HG03558 (cell line): ENCODE results near the gene STAG1.
"Not testable (repeated sequence)": the region's sequence is repeated elsewhere in the genome, so short reads cannot be mapped to it uniquely, and the experiment has no call there.

ENCODE experiments used
- ATAC-seq: cut with Tn5 transposase; IDR thresholded peaks from one replicate; pipeline ENCODE4 v1.9.1; 2021; ENCODE audit warnings: moderate number of reproducible peaks; ENCODE audit not compliant: unreplicated experiment; ENCODE audit errors: extremely low read depth

Gene STAG1

DNA sequence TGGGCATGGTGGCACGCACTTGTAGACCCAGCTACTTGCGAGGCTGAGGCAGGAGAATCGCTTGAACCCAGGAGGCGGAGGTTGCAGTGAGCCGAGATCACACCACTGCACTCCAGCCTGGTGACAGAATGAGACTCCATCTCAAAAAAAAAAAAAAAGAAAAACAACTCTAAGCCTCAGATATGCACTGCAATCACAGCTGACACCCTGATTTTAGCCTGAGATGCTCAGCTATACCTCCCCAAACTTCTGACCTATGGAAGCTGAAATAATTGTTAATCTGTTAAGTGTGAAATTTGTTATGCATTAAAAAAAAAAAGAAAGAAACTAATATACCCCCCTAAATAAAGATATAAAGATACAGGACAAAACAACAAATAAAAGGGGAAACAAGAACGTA lies 2.6 kb downstream of the STAG1 start:
- not testable (repeated sequence) for ATAC-seq

DNA sequence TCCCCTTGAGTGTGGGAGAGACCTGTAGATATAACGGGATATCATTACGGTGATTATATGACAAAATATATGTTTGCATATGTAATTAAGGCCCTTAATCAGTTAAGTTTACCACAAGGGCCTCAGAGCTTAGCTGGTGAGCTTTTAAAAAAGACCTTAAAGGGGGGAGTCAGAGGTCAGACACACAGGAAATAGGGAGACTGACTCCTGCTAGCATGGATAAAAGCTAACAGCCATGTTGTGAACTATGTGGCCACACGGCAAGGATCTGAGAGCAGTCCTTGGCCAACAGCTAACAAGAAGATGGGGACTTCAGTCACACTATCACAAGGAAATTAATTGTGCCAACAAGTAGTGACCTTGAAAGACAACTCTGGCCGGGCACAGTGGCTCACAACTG lies 3.1 kb downstream of the STAG1 start:
- no peak for ATAC-seq

DNA sequence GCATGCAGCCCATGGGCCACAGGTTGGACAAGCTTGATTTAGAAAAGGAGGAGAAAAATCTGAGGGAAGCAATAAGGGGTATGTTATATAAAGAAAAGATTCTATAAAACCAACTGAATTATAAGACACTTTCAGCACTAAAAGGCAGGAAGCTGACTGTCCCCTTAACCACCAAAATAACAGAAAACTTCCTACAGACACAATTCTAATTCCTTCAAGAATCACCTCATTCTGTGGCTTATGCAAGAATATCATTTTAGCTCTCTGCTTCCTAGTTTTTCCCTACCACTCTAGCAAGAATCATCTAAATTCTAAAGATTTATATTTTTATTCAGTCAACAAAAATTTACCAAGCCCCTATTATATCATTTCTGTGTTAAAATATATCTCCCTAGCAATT lies 6.3 kb downstream of the STAG1 start:
- no peak for ATAC-seq

DNA sequence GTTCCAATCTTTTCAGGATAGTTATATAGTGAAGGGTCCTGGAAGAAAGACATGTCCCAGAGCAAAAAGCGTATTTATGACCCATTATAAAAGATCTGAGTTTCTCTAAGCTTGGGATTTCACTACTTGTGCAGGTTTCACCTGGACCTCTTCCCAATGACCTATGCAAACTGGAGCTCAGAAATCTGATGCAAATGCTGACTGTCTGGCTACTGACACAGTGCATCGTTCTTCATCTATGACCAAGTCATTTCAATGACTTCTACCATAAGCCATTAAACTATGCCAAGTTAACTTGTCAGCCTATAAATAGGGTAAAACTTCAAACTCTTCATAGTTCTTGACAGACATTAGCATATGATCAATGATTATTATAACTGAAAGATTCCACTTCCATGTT lies 11.1 kb downstream of the STAG1 start:
- ATAC-seq = no peak

DNA sequence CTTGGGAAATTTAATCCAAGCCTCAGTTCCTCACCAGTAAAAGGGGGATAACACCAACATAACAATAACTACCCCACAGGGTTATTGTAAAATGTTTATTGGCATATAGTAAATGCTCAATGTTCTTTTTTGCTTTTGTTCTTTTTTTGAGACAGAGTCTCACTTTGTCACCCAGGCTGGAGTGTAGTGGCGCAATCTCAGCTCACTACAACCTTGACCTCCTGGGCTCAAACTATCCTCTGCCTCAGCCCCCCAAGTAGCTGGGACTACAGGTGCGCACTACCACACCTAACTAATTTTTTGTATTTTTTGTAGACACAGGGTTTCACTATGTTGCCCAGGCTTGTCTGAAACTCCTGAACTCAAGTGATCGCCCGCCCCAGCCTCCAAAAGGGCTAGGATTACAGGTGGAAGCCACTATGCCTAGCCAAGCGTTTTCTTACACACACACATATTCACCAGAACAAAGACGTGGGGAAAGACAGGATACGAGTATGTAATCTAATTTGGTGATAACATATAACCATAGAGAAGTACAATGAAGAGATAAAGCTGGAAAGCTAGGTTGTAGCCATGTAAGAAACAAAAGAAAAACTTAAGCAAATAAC lies 11.7 kb downstream of the STAG1 start:
- no peak for ATAC-seq

DNA sequence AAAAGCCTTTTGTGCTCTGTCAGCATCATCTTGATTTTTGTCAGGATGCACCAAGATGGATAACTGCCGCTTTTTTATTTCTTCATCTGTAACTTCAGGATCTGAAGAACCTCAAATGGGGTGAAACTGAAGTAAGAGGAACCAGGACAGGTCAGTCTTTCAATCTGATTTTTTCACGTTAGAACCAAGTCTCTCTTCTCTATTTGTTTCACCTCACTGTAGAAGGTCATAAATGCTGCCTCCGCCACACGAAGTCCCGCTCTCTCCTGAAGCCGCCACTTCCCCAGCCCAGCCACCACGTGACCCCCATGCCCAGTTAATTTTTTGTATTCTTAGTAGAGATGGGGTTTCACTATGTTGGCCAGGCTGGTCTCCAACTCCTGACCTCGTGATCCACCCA lies 15.2 kb downstream of the STAG1 start:
- not testable (repeated sequence) for ATAC-seq

DNA sequence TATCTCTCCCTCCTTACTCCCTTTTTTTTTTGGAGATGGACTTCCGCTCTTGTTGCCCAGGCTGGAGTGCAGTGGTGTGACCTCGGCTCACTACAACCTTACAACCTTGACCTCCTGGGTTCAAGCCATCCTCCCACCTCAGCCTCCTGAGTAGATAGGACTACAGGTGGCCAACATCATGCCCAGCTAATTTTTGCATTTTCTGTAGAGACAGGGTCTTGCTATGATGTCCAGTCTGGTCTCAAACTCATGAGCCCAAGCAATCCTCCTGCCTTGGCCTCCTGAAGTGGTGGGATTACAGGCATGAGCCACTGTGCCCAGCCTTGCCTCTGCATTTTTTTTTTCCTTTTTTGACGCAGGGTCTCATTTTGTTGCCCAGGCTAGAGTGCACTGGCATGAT lies 17.1 kb downstream of the STAG1 start:
- ATAC-seq = no peak

DNA sequence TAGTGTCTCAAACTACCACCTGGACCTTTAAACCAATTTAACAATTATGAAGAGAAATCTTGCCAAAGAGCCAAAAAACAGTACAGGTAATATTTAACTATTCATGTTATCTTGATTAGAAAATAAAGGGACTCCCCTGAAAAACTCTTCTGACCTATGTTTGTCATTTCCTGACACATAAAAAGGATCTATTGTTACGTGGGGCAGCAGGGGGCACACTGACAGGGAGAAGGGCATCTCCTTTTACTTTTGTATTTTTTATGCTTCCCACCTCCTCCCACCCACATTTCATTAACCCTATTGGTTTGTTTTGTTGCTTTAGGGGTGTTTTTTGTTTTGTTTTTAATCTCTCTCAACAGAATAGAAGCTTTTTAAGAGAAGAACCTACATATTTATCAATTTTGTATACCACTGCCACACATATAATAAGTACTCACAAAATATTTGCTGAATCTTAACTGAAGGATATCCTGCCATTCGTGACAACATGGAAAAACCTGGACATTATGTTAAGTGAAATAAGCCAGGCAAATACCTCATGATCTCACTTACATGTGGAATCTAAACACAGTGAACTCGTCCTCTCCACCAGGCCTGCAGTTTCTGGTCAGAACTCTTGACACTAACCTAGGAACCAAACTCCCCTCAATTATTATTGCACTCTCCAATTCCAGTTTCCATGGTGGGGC lies 17.7 kb downstream of the STAG1 start:
- no peak for ATAC-seq

DNA sequence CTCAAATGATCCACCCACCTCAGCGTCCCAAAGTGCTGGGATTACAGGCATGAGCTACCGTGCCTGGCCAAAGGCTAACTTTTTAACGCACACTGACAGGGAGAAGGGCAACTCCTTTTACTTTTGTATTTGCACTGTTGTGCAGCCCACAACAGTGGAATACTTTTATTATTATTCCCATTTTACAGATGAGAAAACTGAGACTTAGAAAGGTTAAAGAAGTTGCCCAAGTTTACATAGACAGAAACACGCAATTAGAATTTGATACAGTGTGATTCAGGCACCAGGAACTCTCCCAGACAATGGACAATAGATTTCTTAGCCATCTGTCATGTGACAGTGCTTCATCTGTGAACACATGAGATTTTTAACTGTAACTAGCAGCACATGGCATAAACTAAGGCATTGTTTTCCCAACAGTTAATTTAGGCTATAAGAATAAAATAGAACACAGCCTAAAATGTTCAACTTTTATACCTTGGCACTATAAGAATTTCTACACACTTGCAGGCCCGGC lies 18.8 kb downstream of the STAG1 start:
- no peak for ATAC-seq

DNA sequence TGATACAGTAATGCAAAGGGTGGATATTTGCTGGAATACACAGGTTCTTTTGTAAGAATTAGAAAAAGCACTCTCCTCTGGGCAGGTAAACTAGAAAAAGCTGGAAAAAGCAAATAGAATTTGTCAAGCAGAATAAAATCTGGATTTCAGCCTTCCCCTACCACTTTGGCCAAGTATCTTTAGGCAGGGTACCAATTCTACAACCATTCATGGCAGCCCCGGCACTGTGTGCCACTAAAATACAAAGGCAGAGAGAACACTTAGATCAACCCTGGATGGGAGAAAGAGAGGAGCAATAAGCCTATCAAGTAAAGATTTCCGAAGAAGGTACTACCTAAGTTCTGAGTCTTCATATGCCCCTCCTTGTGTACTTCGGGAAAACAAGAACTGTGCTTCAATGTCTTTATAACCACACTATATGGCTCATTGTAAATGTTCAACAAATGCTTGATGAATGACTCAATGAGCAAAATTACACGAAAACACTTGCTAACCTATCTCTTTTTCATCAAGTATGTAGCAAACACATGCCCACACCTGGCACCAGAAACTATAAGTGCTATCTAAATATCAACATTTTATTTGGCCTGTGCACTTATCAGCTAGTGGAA lies 20.8 kb downstream of the STAG1 start:
- ATAC-seq = no peak

DNA sequence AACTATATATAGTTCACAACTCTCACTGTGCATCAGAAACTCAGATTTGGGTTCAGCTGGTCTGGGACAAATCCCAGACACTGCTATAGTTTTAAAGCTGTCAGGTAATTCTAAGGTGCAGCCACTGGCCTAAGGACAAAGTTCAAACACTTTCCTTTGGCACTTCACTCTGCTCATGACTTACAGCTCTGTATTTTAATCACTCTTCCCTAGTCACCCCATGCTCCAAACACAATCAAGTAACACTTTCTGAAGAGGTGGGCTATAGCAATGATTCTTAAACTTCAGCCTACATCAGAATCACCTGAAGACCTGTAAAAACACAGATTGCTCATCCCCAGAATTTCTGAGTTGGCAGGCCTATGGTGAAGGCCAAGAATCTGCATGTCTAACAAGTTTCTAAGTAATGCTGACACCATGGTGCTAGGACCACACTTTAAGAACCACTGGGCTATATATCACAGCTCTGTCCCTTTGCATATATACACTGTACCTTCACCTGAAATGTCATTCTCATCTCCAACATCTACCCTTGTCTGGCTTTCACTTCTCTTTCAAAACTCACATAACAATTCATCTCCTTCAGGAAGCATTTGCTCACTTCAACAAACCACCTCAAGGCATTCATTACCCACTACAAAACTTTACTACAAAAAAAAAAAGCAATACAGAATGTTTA lies 21.4 kb downstream of the STAG1 start:
- ATAC-seq = no peak

DNA sequence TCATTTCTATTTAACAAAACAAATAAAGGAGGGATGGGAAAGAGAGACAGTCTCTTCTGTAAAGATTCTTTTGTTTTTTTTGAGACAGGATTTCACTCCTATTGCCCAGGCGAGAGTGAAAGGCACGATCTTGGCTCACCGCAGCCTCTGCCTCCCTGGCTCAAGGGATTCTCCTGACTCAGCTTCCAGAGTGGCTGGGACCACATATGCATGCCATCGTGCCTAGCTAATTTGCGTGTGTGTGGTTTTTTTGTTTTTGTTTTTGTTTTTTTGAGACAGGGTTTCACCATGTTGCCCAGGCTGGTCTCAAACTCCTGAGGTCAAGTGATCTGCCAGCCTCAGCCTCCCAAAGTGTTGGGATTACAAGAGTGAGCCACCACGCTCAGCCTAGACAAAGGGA lies 23.3 kb downstream of the STAG1 start:
- no peak for ATAC-seq

DNA sequence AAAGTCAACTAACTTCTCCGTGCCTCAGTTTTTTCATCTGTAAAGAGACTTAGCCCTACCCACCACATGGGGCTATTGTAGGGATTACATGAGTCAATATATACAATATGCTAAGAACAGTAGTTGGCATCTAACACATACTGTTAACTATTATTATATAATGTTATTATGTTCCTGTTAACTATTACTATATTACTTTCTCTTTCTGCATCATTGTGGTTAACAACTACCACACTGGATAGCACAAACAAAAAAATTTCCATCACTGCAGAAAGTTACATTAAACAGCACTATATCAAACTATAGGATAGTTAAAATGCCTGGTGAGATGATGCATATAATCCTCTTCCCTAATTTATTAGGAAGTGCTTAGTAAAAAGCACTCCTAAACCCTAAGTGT lies 23.7 kb downstream of the STAG1 start:
- ATAC-seq = no peak

DNA sequence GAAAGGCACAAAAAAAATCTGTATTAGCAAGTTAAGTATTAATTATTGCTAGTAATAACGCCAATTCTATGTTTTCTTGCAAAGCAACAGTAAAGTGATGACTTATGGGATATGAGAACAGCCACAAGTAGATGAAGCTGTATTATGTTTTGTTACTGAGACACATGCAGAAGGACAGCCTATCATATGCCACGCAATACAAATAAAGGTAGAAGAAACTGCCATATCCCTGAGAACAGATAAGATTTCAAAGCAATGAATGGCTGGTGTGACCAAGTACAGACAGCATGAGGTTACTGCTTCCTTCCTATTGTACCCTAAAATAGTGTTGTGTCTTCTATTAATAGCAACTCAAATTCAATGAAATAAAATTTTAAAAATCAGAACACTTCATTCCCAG lies 26.7 kb downstream of the STAG1 start:
- no peak for ATAC-seq

DNA sequence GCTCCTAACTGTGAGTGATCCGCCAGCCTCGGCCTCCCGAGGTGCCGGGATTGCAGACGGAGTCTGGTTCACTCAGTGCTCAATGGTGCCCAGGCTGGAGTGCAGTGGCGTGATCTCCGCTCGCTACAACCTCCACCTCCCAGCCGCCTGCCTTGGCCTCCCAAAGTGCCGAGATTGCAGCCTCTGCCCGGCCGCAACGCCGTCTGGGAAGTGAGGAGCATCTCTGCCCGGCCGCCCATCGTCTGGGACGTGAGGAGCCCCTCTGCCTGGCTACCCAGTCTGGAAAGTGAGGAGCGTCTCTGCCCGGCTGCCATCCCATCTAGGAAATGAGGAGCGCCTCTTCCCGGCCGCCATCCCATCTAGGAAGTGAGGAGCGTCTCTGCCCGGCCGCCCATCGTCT lies 29.3 kb downstream of the STAG1 start:
- ATAC-seq = not testable (repeated sequence)

DNA sequence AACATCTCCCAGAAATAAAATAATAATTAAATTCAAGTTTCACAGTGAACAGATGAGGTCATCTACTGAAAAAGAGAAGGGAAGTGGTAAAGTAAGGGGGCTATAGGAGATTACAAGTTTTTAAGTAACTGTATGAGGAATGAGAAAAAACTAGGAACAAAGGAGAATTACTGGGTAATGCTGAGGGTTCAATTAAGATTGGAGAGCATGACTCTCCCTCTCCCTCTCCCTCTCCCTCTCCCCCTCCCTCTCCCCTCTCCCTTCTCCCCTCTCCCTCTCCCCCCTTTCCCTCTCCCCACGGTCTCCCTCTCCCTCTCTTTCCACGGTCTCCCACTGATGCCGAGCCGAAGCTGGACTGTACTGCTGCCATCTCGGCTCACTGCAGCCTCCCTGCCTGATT lies 29.8 kb downstream of the STAG1 start:
- not testable (repeated sequence) for ATAC-seq

DNA sequence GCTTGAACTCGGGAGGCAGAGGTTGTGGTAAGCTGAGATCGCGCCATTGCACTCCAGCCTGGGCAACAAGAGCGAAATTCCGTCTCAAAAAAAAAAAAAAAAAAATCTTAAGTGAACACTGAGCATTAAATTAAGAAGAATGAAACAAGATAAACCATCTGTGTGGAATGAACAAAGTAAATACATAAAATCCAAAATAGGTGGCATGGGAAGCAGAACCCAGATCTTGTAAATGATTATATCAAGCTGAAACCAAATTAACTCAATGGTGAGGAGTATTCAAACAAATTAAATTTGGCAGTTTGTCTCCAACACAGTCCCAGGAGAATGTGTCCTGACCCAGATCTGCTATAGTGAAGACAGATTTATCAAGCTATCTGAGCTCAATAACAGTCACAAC lies 32.1 kb downstream of the STAG1 start:
- ATAC-seq = no peak

DNA sequence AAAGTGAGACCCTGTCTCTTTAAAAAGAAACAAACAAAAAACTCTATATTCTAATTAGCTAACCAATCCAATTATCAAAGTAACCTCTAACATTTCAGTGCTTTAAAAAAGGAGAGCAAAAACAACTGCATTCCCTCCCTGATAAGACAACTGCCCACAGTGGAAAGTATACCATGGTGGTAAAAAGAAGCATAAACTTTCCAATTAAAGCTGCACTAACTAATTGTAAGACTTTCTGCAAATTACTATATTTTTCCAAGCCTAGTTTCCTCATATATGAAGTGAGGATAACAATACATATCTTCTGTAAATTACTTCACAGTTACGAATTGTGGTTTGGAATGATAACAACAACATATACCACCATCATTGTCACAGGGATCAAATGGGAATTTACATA lies 35.5 kb downstream of the STAG1 start:
- no peak for ATAC-seq

DNA sequence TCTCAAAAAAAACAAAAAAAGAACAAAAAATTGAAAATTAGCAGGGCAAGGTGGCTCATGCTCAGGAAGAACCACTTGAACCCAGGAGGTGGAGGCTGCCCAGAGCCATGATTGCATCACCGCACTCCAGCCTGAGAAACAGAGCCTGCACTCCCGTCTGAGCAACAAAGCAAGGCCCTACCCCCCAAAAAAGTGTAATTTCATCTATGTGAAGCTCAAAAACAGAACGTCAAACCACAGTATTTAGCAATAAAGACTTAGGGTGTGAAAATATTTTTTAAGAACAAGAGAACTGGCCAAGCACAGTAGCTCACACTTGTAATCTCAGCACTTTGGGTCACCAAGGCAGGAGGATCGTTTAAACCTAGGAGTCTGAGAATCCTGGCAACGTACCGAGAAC lies 38.2 kb downstream of the STAG1 start:
- ATAC-seq = no peak

DNA sequence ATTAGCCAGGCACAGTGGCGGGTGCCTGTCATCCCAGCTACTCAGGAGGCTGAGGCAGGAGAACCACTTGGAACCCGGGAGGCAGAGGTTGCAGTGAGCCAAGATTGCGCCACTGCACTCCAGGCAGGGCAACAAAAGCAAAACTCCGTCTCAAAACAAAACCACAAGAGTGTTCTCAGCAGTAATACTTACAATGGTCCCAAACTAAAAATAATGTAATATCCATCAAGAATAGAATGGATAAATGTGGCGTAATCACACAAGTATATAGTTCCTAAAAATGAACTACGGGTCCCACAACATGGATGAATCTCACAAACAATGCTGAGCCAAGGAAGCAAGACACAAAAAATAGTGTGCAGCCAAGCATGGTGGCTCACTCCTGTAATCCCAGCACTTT lies 39.2 kb downstream of the STAG1 start:
- no peak for ATAC-seq

DNA sequence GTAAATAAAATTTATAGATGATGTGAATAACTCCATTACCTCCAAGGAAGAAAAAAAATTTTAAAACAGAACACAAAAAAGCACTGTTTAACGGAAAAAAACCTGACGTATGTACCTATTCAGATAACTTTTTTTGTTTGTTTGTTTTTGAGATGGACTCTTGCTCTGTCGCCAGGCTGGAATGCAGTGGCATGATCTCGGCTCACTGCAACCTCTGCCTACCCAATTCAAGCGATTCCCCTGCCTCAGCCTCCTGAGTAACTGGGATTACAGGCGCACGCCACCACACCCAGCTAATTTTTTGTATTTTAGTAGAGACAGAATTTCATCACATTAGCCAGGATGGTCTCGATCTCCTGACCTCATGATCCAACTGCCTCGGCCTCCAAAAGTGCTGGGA lies 40.3 kb downstream of the STAG1 start:
- not testable (repeated sequence) for ATAC-seq
